H1 (cell line): ENCODE data around the gene GJB3. TPM values are rescaled to one million over a fixed set of nuclear protein-coding genes. Genes with fewer than 3 reads are reported as not detected.

ENCODE experiments used
- polyA plus RNA-seq, 7 experiments: library from polyadenylated mRNA; depleted of rRNA in 3 of 7; stranded (reverse) in 5 of 7; unstranded in 2 of 7; fragments of >200 nt in 5 of 7; fragments of 200-250 nt in 2 of 7; gene quantifications; 1 replicate in 5 of 7; 2 replicates in 1 of 7; 4 replicates in 1 of 7; pipeline versions ENCODE4 v1.2.1 to v1.2.3, GENCODE V29; 2011 to 2013; ENCODE audit warnings: missing spikeins in 2 of 7, mixed read lengths in 2 of 7
- total RNA-seq: library from RNA; stranded (reverse); fragmentation: NEBNext Ultra II Directional; extraction: Animal tissue kit (Norgen Biotek cat#: 25700); gene quantifications from 2 replicates; pipeline ENCODE4 v1.2.1, GENCODE V29; 2021

The GJB3 gene
- total and polyA plus RNA-seq, 2 of the 8 experiments (the other 6 are each of a cell fraction or from before 2014, with no cell fraction given) = 0.93 to 1.6 TPM

Other genes starting within 250 kb of the GJB3 start
- gene GJB5, start 26.2 kb upstream of the GJB3 start, total RNA-seq = 0.71 and 0.86 TPM in 2 replicates
- 3.1 and 3.3 TPM in 2 replicates for gene GJB5, start 26.2 kb upstream of the GJB3 start, polyA plus RNA-seq (2011; rRNA removed)
- gene GJB4, start 21.5 kb upstream of the GJB3 start, total RNA-seq = 0.11 and 0.20 TPM in 2 replicates
- 0.36 and 0.41 TPM in 2 replicates for gene GJB4, start 21.5 kb upstream of the GJB3 start, polyA plus RNA-seq (2011; rRNA removed)
- 2.7 and 3.2 TPM in 2 replicates for gene GJA4, start 11.8 kb downstream of the GJB3 start, total RNA-seq
- 3.9 and 4.3 TPM in 2 replicates for gene GJA4, start 11.8 kb downstream of the GJB3 start, polyA plus RNA-seq (2011; rRNA removed)
- 40.9 and 42.6 TPM in 2 replicates for gene SMIM12, start 78.5 kb downstream of the GJB3 start, total RNA-seq
- gene SMIM12, start 78.5 kb downstream of the GJB3 start, polyA plus RNA-seq (2011; rRNA removed) = 43.8 and 49.2 TPM in 2 replicates
- 13.2 and 14.8 TPM in 2 replicates for gene DLGAP3, start 148.4 kb downstream of the GJB3 start, total RNA-seq
- gene DLGAP3, start 148.4 kb downstream of the GJB3 start, polyA plus RNA-seq (2011; rRNA removed) = 3.8 and 6.7 TPM in 2 replicates
- gene TMEM35B, start 204.1 kb downstream of the GJB3 start, total RNA-seq = 9.3 and 10.2 TPM in 2 replicates
- 16.0 and 31.1 TPM in 2 replicates for gene TMEM35B, start 204.1 kb downstream of the GJB3 start, polyA plus RNA-seq (2011; rRNA removed)